HG03558 (cell line): ENCODE measurements around the gene GARNL3.

Experiments used
- ATAC-seq: cut with Tn5 transposase; IDR thresholded peaks from one replicate; pipeline ENCODE4 v1.9.1; 2021; ENCODE audit warnings: moderate number of reproducible peaks; ENCODE audit not compliant: unreplicated experiment; ENCODE audit errors: extremely low read depth

GARNL3 gene

DNA sequence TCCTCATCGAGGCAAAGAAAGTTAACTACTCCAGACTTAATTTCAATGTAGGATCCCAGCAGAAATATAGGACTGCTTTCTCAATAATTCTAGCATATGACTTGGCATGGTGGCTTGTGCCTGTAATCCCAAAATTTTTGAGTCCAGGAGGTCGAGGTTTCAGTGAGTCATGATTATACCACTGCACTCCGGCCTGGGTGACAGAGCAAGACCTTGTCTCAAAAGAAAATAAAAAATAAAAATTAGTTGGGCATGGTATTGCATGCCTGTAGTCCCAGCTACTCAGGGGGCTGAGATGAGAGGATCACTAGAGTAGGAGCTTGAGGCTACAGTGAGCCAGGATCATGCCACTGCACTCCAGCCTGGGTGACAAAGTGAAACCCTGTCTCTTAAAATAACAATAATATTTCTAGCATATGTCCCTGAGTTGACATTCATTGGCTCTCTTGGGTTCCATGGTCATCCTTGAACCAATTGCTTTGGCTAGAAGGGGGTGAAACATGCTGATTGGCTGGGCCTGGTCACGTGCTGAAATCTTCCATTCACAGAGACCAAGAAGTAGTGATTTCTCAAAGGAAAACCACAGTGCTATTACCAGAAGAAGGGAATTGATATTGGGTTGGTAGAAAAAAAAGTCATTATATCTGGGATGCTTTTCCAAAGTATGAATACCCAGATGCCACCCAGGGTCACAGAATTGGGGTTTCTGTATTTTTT is 31.6 kb upstream of the GARNL3 start:
- ATAC-seq = no peak

DNA sequence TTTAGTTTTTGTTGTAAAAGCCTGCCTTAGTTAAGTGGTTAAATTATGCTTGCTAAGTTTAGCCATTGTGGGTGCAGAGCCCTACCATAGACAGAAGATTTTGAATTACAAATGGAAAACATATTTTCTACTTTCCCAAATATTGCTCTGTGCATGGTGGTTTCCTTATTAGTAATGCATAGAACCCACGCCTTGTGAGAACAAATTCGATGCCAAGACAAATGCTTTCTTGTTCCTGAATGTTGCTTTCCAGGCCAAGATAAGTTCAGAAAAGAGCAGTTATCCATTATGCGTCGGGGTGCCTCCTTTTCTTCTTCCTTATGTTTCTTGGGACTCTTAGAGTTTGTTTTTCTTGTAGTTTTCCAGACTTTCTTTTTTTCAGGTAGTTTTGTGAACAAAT is 31.0 kb upstream of the GARNL3 start:
- ATAC-seq = no peak

DNA sequence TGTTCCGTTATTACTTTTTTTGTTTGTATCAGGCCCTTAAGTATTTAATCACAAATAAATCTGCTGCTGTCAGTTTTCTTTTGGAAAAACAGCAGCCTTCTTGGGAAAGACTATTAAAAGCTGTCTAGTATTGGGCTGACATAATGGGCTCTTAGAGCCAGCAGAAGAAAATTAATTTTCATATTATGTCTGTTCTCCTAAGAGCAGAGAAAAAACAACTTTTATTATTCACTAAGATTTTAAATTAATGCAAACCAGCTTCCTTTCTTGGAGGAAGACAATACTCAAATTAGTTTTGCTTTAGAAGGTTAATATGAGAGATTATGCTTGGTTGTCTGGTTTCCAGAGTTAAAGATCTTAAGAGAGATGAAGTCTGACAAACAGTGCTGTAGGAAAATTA is 30.6 kb upstream of the GARNL3 start:
- ATAC-seq = no peak

DNA sequence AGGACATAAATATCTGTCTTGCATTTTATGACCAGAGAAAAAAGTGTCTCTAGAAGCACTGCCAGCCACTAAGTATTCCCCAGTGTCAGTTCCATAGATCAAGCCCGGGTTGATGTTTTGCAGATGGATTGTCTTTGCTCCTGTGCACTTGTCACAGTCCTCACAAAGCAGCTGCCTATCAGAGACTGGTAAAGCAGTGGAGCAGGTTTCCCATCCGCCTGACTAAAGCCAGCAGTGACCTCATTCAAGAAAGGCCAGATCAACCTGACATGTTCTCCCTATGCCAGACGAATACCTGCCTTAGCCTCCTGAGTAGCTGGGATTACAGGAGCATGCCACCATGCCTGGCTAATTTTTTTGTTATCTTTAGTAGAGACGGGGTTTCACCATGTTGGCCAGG is 26.8 kb upstream of the GARNL3 start:
- ATAC-seq = no peak

DNA sequence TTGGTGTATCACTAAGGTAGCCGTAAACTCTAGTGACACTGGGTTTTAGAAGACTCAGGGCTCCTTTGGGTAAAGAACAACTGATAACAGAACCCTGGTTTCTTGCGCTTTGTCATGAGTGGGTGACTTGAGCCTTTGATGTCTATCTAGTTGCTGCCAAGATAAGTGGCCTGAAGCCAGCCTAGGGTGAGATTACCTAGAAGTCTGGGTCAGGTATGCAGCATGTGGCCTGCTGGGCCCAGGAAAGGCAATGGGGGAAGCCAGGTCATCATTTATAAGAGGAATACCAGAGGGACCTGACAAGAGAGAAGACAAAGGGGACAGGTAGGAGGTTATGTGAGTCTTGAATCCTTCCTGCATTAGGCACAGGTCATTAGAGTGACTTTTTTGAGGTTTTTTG is 23.2 kb upstream of the GARNL3 start:
- no peak for ATAC-seq

DNA sequence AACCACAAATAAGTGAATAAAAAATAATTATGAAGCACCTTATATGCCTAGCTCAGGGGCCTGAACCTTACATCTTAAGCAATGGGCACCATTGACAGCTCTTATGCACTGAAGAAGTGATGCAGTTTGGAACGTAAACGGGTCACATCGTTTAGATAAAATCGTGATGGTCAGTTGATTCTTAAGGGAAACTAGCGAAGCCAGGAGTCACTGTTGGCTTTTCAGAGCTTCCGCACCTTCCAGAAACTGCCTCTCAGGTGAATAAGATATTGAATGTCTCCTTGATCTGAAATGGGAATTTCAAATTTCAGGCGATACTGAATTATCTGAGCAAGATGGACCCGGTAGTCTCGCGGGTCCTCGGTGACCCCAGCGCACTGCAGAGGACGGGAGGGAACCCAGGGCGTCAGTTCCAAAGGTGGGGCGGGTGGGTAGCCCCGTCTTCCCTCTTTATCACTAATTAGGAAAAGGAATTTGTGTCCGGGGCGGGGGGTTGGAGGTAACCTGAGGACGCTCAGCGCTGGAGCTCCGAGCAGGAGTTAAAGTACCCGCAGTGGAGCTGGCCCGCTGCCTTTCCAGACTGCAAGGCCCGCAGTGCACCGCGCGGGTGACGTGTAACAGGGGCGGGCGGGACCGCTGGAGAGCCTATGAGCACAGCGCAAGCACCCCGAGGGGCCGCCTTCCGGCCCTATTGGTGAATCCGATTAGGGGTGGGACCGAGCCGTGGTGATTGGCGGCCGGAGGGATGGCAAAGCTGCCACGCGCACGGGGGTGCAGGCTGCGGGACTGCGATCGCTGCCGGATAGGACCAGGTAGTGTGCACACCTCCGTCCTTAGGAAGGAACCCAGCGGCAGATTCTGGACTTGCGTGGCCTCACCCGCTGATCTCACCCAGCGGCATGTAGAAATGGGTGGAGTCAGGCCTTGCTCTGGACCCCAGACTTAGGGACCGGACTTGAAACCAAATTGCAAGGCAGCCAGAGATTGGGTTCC is 19.7 kb upstream of the GARNL3 start:
- ATAC-seq = peak; percentile 96

DNA sequence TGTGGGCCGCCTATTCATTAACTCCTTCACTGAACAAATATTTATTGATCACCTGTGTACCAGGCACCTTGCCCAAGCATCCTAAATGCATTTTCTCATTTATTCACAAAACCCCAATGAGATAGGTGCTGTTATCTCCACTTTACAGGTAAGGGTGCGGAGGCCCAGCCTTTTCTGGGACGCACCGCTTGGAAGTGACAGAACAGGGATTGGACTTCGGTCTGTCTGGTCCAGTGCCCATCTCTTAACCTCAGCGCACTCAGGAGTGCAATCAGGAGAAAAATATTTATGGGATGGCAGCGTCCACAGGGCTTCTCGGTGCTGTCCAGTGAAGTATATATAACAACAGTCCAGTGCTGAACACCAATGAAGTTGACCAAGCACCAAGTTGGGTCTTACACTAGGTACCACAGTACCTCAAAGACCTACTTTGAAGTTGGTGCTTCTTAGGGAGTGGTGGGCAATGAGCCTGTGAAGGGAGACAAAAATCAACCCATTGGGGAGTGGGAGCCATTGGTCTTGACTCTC is 18.9 kb upstream of the GARNL3 start:
- no peak for ATAC-seq

DNA sequence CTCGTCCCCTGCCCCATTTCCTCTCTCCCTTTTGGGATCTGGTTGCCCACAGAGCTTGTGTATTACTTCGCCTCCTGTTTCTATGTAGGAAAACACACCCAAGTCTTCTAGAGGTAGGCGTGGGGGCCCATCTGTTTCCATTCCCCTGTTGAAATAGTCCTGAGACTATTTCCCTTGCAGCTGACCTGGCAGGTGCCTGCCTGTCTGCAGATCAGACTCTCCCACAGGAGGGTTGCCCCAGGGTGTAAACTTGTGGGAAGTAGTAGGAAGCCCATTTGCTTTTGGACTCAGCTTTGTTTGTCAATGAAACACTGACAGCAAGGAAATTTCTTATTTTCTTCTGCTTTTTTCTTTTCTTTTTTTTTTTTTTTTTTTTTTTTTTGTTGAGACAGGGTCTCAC is 16.3 kb upstream of the GARNL3 start:
- no peak for ATAC-seq

DNA sequence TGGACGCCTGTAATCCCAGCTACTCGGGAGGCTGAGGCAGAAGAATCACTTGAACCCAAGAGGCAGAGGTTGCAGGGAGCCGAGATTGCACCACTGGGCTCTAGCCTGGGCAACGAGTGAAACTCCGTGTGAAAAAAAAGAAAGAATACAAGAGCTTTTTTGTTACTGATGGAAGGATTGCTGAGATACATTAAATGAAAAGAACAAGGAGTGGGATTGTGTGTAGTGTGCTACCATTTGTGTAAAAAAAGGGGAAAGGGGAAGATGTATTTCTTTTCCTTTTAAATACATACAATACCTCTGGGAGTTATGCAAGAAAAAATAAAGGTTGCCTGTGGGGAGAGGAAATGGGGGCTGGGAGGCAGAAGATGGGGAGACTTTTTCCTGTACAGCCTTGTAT is 14.7 kb upstream of the GARNL3 start:
- ATAC-seq = no peak

DNA sequence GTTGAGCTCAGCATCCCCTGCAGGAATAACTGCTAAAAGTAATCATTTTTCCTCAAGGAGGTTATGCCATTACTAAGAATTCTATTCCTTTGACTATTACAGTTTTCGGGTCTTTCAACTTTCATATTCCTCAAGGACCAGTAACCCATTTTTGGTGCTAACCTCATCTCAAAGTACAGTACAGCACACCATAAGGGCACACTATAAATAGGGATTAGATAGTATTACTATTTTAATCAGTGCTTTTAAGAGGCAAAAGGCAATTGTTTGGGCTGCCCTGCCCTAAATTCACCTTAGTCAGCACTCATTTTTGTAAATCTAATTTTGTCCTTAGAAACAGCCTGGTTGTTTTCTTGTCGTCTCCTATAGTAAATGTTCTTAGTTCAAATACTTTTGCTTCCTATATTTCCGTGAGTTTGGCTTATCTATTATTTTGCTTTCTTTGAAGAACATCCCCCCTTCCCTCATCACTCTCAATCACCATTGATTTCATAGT is 13.6 kb upstream of the GARNL3 start:
- ATAC-seq = no peak

DNA sequence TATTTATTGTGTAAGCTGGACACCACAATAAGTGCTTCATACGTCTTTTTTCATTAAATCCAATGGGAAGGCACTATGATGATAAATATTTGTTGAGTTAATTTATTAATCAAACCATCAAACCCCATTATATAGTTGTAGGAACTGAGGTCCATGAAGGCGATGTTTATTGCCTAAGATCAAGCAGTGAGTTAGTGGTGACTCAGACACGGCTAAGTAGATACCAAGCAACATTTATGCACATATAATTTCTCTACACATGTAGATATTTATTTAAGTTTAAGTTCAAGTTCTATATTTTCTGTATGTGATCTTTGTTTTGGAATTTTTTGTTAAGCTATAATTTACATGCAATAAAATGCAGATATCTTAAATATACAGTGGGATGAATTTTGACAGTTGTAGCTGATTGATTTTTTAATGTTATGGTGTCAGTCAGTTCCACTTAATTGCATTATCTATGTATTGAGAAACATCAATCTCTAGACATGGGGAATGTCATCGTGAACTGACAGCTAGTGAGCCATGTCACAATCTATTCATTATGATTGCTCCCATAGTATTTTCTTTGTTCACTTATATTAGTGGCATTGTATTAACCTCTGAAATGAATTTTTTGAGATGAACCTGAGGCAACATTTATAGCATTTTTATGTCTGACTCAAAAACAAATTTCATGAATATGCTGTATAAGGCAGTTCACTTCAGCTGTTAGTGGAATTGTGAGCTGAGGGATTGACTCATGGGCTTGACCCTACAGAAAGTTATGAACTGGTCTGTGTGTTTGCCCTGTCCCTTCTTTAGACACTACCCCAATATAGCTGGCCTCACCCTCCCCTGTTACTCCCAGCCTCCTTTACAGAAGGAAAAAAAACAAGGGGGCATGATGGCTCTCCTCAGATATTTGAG is 11.9 kb upstream of the GARNL3 start:
- no peak for ATAC-seq

DNA sequence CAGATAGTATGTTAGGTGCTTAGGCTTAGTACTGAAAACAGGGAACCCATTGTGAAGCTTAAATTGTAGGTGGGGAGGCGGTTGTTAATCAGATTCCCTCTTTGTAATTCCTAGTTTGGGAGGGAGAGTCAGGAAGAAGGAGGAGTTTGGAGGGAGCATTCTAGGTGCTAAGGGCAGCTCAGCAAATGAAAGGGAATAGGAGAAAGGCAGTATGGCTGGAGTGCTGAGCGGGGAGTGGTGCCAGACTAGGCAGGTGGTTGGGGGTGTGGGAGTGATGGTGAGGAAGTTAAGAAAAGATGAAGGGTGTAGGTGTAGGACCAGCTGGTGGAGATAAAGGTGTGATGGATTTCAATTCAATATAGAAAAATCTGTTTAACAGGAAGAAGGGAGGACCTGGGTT is 11.1 kb upstream of the GARNL3 start:
- ATAC-seq = no peak

DNA sequence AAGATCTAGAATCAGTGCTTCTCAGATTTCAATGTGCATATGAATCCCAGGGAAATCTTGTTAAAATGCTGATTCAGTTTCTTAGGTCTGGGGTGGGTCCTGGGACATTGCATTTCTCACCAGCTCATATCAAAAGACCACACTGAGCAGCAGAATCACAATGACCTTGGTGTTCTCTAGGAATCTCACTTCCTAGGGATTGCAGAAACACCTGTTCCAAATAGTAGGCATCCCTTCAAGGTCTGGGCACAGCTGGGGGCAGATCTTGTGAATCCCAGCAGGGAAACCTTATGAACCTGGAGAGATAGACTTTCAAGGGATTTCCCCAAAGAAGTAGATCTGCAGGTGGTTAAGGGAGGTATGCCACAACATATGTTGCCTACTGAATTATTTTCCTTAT is 8.9 kb upstream of the GARNL3 start:
- no peak for ATAC-seq

DNA sequence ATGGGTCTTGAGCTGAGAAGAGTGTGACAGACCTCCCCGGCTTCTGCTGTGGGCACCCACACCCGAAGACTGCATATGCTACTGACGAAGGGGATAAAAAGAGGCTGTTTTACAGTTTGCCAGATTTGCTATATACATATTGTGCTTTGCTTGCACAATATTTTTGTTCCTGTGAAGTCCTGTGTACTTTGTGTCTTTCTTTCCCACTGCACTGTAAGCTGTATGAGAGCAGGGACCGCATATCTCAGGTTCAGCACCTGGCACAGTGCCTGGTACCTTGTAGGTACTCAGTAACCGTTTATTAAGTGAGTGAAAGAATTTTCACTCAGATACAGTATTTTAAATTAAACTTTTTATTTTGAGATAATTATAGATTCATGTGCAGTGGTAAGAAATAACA is 8.2 kb upstream of the GARNL3 start:
- no peak for ATAC-seq

DNA sequence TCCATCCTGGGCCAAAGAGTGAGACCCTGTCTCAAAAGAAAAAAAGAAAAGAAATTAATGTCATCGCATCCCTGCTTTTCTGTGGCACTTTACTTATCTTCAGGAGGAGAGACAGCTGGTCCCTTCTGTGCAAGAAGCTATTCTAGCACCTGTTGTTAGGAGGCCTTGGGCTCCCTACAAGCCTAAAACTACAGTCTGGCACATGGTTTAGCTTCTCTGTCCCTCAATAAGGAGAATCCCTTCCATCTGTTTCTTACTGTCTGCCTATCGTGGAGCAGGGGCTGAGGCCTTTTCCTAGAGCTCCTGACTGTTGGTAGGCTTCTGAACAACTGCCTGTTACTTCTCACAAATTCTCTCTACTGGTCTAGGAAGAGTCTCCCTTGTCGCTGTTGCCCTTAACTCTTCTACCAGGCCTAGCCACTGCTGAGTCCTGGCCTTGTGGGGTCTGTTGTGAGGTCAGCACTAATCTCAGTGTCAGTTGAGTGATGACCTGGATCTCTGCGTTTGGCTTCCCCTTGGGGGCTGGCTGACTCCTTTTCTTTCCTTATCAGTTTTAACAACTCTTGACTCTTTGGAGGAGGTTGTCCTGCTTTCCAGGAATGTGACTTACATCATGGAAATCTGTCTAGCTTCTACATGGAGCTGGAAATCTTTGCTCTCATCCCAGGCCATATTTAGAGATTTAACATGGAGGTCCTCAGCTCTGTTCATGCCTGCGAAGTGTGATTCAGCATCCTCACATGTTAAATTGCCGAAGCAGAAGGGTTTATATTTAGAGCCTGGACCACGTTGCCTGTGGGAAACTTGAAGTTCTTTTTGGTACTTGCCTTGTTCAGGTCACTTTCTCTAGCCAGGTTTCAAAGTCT is 5.7 kb upstream of the GARNL3 start:
- ATAC-seq = no peak

DNA sequence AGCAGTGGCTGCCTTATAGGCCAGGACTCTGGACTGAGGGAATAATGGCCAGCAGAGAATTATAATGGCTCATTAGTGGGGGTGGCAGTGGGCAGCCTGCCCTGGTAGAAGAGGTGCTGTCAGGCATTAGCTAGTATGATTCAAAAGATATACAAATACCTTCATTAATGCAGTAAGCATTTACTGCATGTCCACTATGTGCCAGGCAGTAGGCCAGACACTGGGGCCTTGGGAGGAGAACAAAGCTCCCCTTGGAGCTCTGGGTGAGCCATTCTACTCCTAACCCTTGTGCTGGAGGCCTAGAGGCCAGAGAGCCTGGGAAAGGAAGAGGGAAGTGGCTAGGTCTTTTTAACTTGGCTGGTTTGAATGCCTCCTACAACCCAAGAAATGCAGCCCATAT is 2.0 kb upstream of the GARNL3 start:
- ATAC-seq = no peak

DNA sequence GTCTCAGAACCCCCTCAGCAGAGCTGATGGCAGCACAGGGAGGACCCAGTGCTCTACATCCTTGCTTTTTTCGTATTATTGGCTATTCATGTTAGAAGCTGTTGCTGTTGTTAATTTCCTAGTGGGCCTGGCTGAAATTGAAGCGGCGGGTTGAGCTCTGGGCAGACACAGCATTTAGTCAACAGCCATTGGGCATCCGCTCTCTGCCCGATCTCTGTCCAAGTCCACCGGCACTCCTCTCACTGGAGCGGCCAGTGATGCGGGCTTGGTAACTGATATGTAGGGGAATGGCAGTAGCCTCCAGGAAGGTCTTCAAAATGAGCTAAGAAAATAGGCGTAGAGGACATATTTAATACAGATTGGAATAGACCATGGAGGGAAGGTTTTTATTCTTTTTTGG is 1.3 kb upstream of the GARNL3 start:
- ATAC-seq = no peak

DNA sequence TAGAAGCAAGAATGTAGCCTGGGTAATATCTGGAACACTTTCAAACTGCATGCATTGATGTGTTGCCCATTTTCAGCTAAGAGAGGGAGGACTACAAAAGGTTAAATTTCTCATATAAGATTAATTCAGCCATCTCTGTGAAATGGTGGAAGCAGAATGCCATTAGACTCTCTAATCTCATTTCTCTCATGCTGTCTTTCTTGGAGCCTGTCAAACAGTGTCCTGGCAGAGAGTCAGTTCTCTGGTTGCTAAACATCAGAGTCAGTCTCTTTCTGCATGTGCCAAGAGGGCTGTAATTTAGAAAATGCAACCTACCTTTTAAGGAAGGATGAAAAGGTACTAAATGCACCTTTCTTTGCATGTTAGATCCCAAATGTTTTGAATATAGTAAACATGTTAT is 910 bp upstream of the GARNL3 start:
- ATAC-seq = no peak

DNA sequence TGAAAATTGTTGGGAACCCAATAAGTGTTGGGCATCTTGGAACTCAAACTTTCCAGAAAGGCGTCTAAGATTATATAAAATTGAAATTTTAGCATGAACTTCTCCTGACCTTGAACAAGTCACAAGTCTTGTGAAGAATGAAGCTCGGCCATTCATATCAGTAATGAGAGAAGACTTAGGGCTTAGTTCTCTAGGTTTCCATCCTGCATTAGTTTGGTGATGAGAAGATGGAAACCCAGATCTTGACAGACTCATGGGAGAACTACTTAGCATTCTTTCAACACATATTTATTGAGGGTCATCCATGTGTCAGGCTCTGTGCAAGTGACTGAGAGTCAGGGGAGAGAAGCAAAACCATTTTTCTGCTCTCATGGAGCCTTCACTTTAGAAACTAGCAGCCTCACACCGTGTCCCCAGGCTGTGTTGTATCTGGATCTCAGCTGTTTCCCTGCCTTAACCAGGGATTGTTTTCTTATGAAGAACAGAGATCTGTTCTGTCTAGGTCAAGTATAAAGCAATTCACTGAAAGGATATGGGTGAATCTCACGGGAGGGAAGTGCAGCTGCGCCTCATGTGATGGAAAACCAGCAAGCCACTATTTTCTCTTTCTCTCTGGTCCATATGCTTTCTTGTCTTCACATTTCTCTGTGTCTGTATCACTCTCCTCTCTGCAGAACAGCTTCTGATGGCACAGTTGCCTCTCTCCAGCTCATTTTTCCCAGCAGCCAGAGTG is 3.4 kb downstream of the GARNL3 start:
- ATAC-seq = no peak
